Measurements from ENCODE around the gene C10orf95. TPM values are rescaled to one million over a fixed set of nuclear protein-coding genes. Genes with fewer than 3 reads are reported as not detected.

Gene C10orf95
- polyA plus RNA-seq, 1 experiment, result not detected

DNA sequence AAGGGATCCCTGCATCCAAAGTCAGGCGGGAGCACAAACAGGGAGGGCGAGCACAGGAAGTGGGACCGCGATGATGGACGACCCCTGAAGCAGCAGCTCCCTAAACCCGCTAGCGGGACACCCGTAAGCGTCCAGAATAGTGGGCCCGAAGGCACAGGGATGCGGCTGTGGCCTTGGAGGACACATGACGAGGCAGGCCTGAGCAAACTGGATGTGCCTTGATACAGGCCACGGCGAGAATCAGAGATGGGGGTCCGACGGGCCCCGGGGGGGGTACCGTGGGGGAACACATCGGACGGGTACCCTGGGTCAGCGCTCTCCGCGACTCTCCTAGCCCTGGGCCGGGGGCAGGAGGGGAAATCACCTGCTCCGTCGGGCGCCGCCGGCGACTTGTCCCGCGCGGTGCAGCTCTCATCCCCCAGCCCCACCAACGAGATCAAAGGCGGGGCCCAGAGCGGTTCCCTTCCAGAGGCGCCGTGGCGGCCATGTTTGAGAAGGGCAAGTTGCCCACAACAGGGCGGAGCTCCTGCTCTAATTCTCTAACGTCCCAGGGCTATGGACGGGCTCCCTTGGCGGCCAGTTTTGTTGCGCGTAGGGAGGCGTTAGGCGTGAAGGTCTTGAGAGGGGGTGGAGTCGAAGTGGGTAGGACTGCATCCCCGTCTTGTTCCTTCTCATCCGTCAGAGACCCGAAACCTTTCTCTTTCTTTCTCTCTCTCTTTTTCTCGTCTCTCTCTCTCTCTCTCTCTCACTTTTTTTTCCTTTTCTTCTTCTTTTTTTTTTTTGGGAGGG lies 19.0 kb downstream of the C10orf95 start, which contains the start of gene CUEDC2:
TSS of gene CUEDC2 (minus strand) at position 413 of the 789 bp plus-strand sequence. CDS start 7,386 bp downstream, outside the sequence.
- Histone ChIP-seq H3K27ac (ENCODE audit: low read depth, low read length) (peak within 1 kb of the TSS; percentile 73), H3K9me3 (ENCODE audit: control insufficient read depth, insufficient read depth, low read length) (no peaks in the 10 kb centered on the region), H3K4me3 (ENCODE audit: low read depth, low read length) (peak within 1 kb of the TSS; percentile 93), H3K27me3 (ENCODE audit: control insufficient read depth, insufficient read depth, low read length) (no peaks in the 10 kb centered on the region)
- DNase-seq (ENCODE audit: low read depth, low spot score), result peak; percentile 93
- no peak for TF ChIP-seq CTCF (IDR thresholded peaks at IDR 0.05; ENCODE audit: low read depth, low read length)
- ChIA-PET CTCF (interaction anchor here (0.6 to 2.4 kb wide), 5 partner anchors 9 to 534 kb away, joined by 3 to 21 read pairs (median 7); no protein-coding TSS in a partner anchor), POLR2A (interaction anchor here (0.5 to 1.8 kb wide), 11 partner anchors 8 to 299 kb away, joined by 3 to 31 read pairs (median 5); partner anchors contain the start of genes FBXL15 and PPRC1)

GRCh38 chr10:102431452-102432124 lies 19.8 kb downstream of the C10orf95 start:
- Histone ChIP-seq H3K9me3 (ENCODE audit: control insufficient read depth, insufficient read depth, low read length) (no peaks in the 10 kb centered on the region), H3K27ac (ENCODE audit: low read depth, low read length) (peak overlapping the region; percentile 73), H3K27me3 (ENCODE audit: control insufficient read depth, insufficient read depth, low read length) (no peaks in the 10 kb centered on the region), H3K4me3 (ENCODE audit: low read depth, low read length) (peak overlapping the region; percentile 93)
- no peak for DNase-seq (ENCODE audit: low read depth, low spot score)
- TF ChIP-seq CTCF (IDR thresholded peaks at IDR 0.05; ENCODE audit: low read depth, low read length), result no peak
- POLR2A ChIA-PET, result interaction anchor here (1.1 to 1.8 kb wide), 3 partner anchors 10 to 262 kb away, joined by 8 to 31 read pairs (median 10); partner anchors contain the start of gene FBXL15
- CTCF ChIA-PET, result interaction anchor here (2.4 kb wide), 1 partner anchor 9 kb away, joined by 21 read pairs; no protein-coding TSS in a partner anchor

DNA sequence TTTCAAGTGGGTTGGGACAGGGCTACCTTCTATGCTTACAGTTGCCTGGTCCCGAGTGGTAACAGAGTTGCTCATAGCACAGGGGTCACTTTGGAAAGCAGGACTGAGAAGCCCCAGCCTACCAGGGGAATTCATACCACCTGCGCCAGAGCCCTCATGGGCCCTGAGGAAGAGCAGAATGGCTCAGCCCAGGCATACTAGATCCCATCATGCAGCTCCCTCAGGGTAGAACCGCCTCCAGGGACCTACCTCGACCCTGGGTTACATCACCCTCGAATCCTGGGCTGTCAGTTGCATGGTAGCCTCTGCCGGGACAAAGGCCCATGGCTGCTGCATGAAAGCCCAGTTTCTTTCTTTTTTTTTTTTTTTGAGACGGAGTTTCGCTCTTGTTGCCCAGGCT lies 21.9 kb downstream of the C10orf95 start:
- CTCF ChIA-PET, result no interaction called here

DNA sequence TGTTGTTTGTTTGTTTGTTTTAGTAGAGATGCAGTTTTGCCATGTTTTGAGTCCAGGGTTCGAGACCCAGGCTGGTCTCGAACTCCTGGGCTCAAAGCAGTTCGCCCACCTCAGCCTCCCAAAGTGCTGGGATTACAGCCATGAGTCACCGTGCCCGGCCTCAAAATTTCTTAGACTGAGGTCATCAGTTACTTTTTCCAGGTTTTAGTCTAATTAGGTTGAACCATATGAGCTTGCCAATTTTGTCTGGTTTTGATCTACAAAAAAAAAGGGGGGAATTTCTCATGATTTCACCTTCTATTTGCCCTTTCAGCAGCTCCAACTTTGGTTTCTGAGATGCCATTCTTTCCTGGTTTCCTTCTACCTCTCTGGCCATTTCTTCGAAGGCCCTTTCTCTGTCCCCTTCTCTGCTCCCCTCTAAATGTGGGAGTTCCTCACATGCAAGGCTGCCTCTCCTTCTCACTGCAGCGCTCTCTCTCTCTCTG lies 24.5 kb downstream of the C10orf95 start:
- Histone ChIP-seq H3K27ac (ENCODE audit: low read depth, low read length) (no peak overlapping the region), H3K4me3 (ENCODE audit: low read depth, low read length) (no peak overlapping the region), H3K27me3 (ENCODE audit: control insufficient read depth, insufficient read depth, low read length) (no peaks in the 10 kb centered on the region), H3K9me3 (ENCODE audit: control insufficient read depth, insufficient read depth, low read length) (no peaks in the 10 kb centered on the region; the same call in 1 of the 2 replicates)
- no peak for DNase-seq (ENCODE audit: low read depth, low spot score)
- ChIA-PET POLR2A (interaction anchor here (0.6 kb wide), 1 partner anchor 22 kb away, joined by 3 read pairs; no protein-coding TSS in a partner anchor), CTCF (no interaction called here)
- no peak for TF ChIP-seq CTCF (IDR thresholded peaks at IDR 0.05; ENCODE audit: low read depth, low read length)

More for the DNA sequence above, 21.9 kb downstream of the C10orf95 start:
- H3K4me3 ChIP-seq (ENCODE audit: low read depth, low read length), result no peak overlapping the region
- H3K27me3 ChIP-seq (ENCODE audit: control insufficient read depth, insufficient read depth, low read length), result no peaks in the 10 kb centered on the region
- POLR2A ChIA-PET, result interaction anchor here (0.6 kb wide), 1 partner anchor 206 kb away, joined by 3 read pairs; no protein-coding TSS in a partner anchor
- no peak for TF ChIP-seq CTCF (IDR thresholded peaks at IDR 0.05; ENCODE audit: low read depth, low read length)
- H3K9me3 ChIP-seq (ENCODE audit: control insufficient read depth, insufficient read depth, low read length), result no peaks in the 10 kb centered on the region
- no peak for DNase-seq (ENCODE audit: low read depth, low spot score)
- no peak overlapping the region for H3K27ac ChIP-seq (ENCODE audit: low read depth, low read length)
